ENCODE measurements around the gene COBL.

Gene COBL

GRCh38 chr7:51274955-51275354, 41.7 kb downstream of the COBL start:
- peaks cover 9% of the 10 kb centered on the region for H3K27me3 Mint-ChIP-seq (ENCODE audit: low read depth)
- no peak for TF ChIP-seq CTCF (IDR thresholded peaks at IDR 0.05; ENCODE audit: unreplicated experiment in 3 of 3)
- H3K4me3 Mint-ChIP-seq = no peak overlapping the region
- H3K27ac Mint-ChIP-seq = no peak overlapping the region
- peaks cover 64% of the 10 kb centered on the region for H3K4me1 Mint-ChIP-seq
- no peaks in the 10 kb centered on the region for H3K36me3 Mint-ChIP-seq (ENCODE audit: low read depth)
- H3K9me3 Mint-ChIP-seq = no peaks in the 10 kb centered on the region

GRCh38 chr7:51274001-51274400, 42.6 kb downstream of the COBL start:
- Mint-ChIP-seq H3K27ac (no peak overlapping the region), H3K9me3 (no peaks in the 10 kb centered on the region), H3K36me3 (ENCODE audit: low read depth) (no peaks in the 10 kb centered on the region), H3K4me1 (peaks cover 54% of the 10 kb centered on the region), H3K27me3 (ENCODE audit: low read depth) (peaks cover 9% of the 10 kb centered on the region), H3K4me3 (no peak overlapping the region)
- TF ChIP-seq CTCF (IDR thresholded peaks at IDR 0.05; ENCODE audit: unreplicated experiment in 3 of 3) = no peak

GRCh38 chr7:51273360-51273759, 43.2 kb downstream of the COBL start:
- Mint-ChIP-seq H3K4me1 (peaks cover 49% of the 10 kb centered on the region), H3K27ac (no peak overlapping the region), H3K4me3 (no peak overlapping the region), H3K36me3 (ENCODE audit: low read depth) (no peaks in the 10 kb centered on the region), H3K9me3 (no peaks in the 10 kb centered on the region), H3K27me3 (ENCODE audit: low read depth) (peaks cover 9% of the 10 kb centered on the region)
- no peak for TF ChIP-seq CTCF (IDR thresholded peaks at IDR 0.05; ENCODE audit: unreplicated experiment in 3 of 3)

- Mint-ChIP-seq H3K9me3 (no peaks in the 10 kb centered on the region), H3K27me3 (ENCODE audit: low read depth) (peaks cover 3% of the 10 kb centered on the region), H3K4me1 (peaks cover 32% of the 10 kb centered on the region)
Observed at GRCh38 chr7:51270965-51271364, 45.6 kb downstream of the COBL start.

GRCh38 chr7:51269911-51270310, 46.7 kb downstream of the COBL start:
- H3K27ac Mint-ChIP-seq = no peak overlapping the region
- no peaks in the 10 kb centered on the region for H3K9me3 Mint-ChIP-seq
- H3K36me3 Mint-ChIP-seq (ENCODE audit: low read depth) = no peaks in the 10 kb centered on the region
- H3K4me1 Mint-ChIP-seq = peaks cover 21% of the 10 kb centered on the region
- H3K4me3 Mint-ChIP-seq = no peak overlapping the region
- H3K27me3 Mint-ChIP-seq (ENCODE audit: low read depth) = no peaks in the 10 kb centered on the region
- TF ChIP-seq CTCF (IDR thresholded peaks at IDR 0.05; ENCODE audit: unreplicated experiment in 3 of 3) = no peak

More at GRCh38 chr7:51270965-51271364, 45.6 kb downstream of the COBL start:
- no peak for TF ChIP-seq CTCF (IDR thresholded peaks at IDR 0.05; ENCODE audit: unreplicated experiment in 3 of 3)
- Mint-ChIP-seq H3K36me3 (ENCODE audit: low read depth) (no peaks in the 10 kb centered on the region), H3K27ac (no peak overlapping the region), H3K4me3 (no peak overlapping the region)

GRCh38 chr7:51269321-51269720, 47.3 kb downstream of the COBL start:
- Mint-ChIP-seq H3K27ac (no peak overlapping the region), H3K27me3 (ENCODE audit: low read depth) (no peaks in the 10 kb centered on the region), H3K9me3 (no peaks in the 10 kb centered on the region), H3K4me3 (no peak overlapping the region), H3K4me1 (peaks cover 15% of the 10 kb centered on the region), H3K36me3 (ENCODE audit: low read depth) (no peaks in the 10 kb centered on the region)
- TF ChIP-seq CTCF (IDR thresholded peaks at IDR 0.05; ENCODE audit: unreplicated experiment in 3 of 3) = no peak
